ENCODE data around the gene B4GALNT3.

B4GALNT3 gene

GRCh38 chr12:541676-542324 is 82.1 kb downstream of the B4GALNT3 start:
- no peak for DNase-seq

- no peak for DNase-seq
Observed at GRCh38 chr12:542395-543113, 82.8 kb downstream of the B4GALNT3 start.

- no peak for DNase-seq
Observed at GRCh38 chr12:543114-543451, 83.3 kb downstream of the B4GALNT3 start.

GRCh38 chr12:544142-544541 is 84.4 kb downstream of the B4GALNT3 start:
- no peak for DNase-seq

- DNase-seq: no peak
Observed at GRCh38 chr12:544941-545635, 85.3 kb downstream of the B4GALNT3 start.

GRCh38 chr12:545835-546234 is 86.1 kb downstream of the B4GALNT3 start:
- DNase-seq: no peak

- DNase-seq: no peak
Observed at GRCh38 chr12:546265-546919, 86.7 kb downstream of the B4GALNT3 start.

- DNase-seq: peak; percentile 18
Observed at GRCh38 chr12:546920-547845, 87.4 kb downstream of the B4GALNT3 start.

GRCh38 chr12:547883-548470 is 88.2 kb downstream of the B4GALNT3 start:
- DNase-seq: no peak

GRCh38 chr12:549476-550082 is 89.8 kb downstream of the B4GALNT3 start:
- no peak for DNase-seq

GRCh38 chr12:550473-551260 is 90.9 kb downstream of the B4GALNT3 start:
- DNase-seq: no peak

- DNase-seq: no peak
Observed at GRCh38 chr12:552466-552865, 92.7 kb downstream of the B4GALNT3 start.

- DNase-seq: no peak
Observed at GRCh38 chr12:553216-554000, 93.7 kb downstream of the B4GALNT3 start.

- DNase-seq: no peak
Observed at GRCh38 chr12:554001-554285, 94.2 kb downstream of the B4GALNT3 start.

- no peak for DNase-seq
Observed at GRCh38 chr12:556498-556897, 96.8 kb downstream of the B4GALNT3 start.

GRCh38 chr12:558580-558979 is 98.8 kb downstream of the B4GALNT3 start:
- no peak for DNase-seq

- no peak for DNase-seq
Observed at GRCh38 chr12:559208-559905, 99.6 kb downstream of the B4GALNT3 start.

GRCh38 chr12:559906-560455 is 100.2 kb downstream of the B4GALNT3 start:
- no peak for DNase-seq

GRCh38 chr12:560691-561390 is 101.1 kb downstream of the B4GALNT3 start:
- no peak for DNase-seq

Data from NCI-H1048 (cell line).